VCaP (cell line): ENCODE results near the gene COPE.

Source experiments
- H3K27ac ChIP-seq: fragments of 450-650 bp; 2 replicates; pipeline ENCODE4 v1.5.1; 2017
- CTCF ChIP-seq: fragments of 450-650 bp; conservative IDR thresholded peaks from 2 replicates; pipeline ENCODE4 v1.5.1; 2017; ENCODE audit warnings: mild to moderate bottlenecking, moderate library complexity

The COPE gene

DNA sequence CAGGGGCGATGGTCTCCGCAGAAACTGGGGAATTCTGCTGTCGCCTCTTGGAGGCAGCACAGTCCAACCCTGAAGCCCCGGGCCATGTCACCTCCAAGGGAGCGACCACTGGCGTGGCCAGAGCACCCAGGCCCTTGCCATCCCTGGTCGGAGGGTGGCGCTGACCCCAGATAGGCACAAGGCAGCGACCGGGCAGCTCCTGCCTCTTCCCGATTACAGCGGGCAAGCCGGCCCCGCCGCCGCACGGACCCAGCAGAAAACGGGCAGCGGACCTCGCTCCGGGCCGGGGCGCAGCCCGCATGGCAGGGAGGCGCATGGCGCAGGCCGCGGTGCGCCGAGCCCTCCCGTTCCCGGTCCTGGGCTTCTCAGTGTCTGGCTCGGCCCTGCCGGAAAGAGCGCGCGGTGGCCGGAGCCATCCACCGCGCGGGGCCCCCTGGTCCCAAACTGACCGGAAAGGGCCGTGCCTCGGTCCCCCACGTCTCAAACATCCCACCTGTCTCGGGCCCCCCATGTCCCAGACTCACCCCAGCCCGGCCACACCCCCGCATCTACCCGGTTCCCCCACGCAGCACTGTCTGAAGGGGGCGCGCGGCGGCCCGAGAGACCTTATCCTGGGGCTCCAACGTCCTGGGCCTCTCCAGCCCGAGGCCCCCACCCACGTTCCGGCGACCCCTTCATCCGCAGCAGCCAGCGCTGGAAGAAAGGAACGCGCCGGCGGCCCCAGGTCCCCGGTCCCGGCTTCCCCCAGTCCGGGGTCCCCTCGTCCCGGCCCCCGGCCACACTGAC is 24.0 kb downstream of the COPE start:
- peak overlapping the region; percentile 85 for H3K27ac ChIP-seq
- TF ChIP-seq CTCF: peak; percentile 88

GRCh38 chr19:18894254-18895037 is 24.7 kb downstream of the COPE start:
- TF ChIP-seq CTCF: no peak
- peak overlapping the region; percentile 85 for H3K27ac ChIP-seq

- no peak overlapping the region for H3K27ac ChIP-seq
- TF ChIP-seq CTCF: no peak
Observed at GRCh38 chr19:18893587-18894253, 25.5 kb downstream of the COPE start.

DNA sequence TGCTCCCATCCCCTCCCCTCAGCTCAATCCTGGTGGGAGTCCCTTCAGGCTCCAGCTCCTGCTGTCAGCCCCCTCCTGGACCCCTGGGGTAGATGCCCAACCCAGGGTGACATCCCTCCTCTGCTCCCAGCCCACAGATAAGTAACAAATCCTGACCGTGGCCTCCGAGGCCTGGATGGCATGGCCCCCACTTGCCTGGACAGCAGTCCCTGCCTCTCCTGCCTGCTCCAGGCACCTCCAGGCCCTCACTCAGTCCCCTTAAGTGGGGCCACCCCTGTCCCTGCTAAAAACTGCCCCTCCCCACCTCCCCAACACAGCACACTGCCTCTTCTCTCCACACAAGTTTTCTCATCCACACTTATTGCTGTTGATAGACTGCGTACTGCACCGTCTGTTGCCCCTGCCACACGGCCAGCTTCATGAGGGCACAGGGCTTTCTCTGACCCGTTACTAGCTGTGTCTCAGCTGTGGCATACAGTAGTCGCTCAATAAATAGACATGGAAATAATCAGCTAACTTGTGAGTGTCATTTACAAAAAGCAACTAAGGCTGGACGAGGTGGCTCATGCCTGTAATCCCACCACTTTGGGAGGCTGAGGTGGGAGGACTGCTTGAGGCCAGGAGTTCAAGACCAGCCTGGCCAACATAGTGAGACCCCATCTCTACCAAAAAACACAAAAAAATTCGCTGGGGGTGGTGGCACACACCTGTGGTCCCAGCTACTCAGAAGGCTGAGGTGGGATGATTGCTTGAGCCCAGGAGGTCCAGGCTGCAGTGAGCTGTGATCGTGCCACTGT is 29.0 kb downstream of the COPE start:
- no peak for TF ChIP-seq CTCF

DNA sequence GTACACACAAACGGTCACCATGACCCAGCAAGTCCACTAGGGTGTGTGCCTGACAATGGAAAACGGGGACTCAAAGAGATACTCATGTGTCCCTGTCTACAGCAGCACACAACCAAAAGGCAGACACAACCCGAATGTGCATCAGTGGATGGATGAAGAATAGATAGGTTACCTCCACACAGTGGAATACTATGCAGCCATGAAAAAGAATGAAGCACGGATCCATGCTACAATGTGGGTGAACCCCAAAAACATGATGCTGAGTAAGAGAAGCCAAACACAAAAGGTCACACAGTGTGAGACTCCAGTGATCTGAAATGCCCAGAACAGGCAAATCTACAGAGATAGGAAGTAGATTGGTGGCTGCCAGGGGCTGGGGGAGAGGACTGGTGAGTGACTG is 32.2 kb downstream of the COPE start:
- no peak overlapping the region for H3K27ac ChIP-seq
- no peak for TF ChIP-seq CTCF

More for the DNA sequence above, 29.0 kb downstream of the COPE start:
- H3K27ac ChIP-seq: no peak overlapping the region

- no peak overlapping the region for H3K27ac ChIP-seq
- no peak for TF ChIP-seq CTCF
Observed at GRCh38 chr19:18883526-18884304, 35.5 kb downstream of the COPE start.
